CD4-positive, alpha-beta T cell treated with Interleukin-1 beta for 1 hour (primary cell): ENCODE results near the gene PACC1.

Experiments used
- DNase-seq, 2 donors: peaks; one replicate each; pipeline ENCODE4 v3.0.0-alpha.2; 2020 to 2022

The PACC1 gene

GRCh38 chr1:212437179-212437798 lies 22.6 kb upstream of the PACC1 start:
- no peak for DNase-seq

- no peak for DNase-seq
Observed at GRCh38 chr1:212434992-212435391, 20.3 kb upstream of the PACC1 start.

GRCh38 chr1:212433577-212434462 lies 19.1 kb upstream of the PACC1 start:
- no peak for DNase-seq

DNA sequence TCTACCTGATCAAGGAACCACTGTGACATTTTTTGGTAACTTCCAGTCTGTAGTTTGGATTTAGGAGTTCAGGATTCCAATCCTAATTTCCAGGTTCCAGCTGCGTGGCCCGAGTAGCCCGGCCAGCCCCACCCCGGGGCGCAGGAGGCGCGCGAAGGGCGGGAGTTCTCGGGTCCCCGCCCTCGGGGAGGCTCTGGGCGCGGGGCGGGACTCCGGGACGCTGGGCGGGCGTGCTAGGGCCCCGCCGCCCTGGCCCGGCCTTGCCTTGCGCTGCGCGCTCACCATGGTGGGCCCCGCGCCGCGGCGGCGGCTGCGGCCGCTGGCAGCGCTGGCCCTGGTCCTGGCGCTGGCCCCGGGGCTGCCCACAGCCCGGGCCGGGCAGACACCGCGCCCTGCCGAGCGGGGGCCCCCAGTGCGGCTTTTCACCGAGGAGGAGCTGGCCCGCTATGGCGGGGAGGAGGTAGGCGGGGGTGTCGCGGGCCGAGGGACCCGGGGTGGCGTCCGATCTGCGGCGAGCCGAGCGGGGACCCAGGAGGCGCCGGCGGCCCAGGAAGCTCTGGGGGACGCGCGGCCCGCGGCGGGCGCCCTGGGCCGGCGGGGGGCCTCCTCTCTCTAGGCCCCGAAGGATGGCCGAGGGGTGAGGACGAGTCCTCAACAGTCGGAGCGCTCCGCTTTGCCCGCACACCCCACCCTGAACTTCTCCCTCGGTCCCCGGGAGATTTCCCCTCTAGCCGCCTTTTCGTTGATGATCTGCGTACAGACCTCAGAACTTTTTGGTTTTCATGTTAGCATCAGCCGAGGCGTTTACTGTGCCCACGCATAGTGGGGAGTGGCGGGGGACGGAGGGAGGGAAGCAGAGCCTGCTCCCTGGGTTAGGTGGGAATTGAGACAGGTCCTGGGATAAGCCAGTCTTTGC lies 18.2 kb upstream of the PACC1 start, which contains the start of gene NENF:
Gene NENF, plus strand, starts transcription at position 260 of the 916 bp plus-strand sequence. Its CDS starts 24 bp downstream, at position 284.
- peak; percentile 69 to 73 for DNase-seq

DNA sequence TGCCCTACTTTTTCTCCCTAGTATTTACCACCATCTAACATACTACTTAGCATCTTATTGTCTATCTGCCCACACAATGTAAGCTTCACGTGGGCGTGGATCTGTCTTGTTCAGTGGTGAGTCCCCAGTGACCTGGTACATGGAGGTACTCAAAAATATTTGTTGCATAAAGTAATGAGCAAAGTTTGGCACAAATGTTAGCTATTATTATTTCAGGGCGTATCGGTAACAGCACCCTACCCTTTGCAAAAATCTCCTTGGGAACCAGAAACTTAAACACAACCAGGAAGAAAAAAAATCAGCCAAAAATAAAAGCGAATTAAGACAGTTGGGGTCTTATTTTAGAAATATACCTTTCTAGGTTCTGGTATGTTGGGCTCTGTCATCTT lies 17.6 kb upstream of the PACC1 start:
- no peak for DNase-seq

GRCh38 chr1:212431644-212432043 lies 17.0 kb upstream of the PACC1 start:
- no peak for DNase-seq

GRCh38 chr1:212430955-212431394 lies 16.3 kb upstream of the PACC1 start:
- no peak for DNase-seq

GRCh38 chr1:212430416-212430815 lies 15.7 kb upstream of the PACC1 start:
- DNase-seq, result no peak

DNA sequence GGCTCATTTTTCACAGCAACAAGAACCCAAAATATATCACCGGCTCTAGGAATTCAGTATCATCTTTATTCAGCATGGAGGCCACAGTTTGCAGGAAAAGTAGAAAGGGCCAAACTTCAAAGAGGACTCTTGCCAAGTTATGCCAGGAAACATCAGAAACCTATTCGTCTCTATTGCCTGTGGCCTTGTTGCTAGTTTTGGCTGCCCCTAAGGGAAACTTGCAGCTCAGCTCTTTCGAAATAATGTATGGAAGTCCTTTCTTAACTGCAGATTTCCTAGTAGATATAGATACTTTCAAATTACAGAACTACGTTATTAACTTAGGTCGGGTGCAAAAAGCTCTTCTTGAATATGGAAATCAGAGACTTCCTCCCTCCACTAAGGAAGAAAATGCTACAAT lies 13.8 kb upstream of the PACC1 start:
- DNase-seq, result no peak

GRCh38 chr1:212423879-212424278 lies 9.2 kb upstream of the PACC1 start:
- DNase-seq, result no peak

- DNase-seq, result no peak
Observed at GRCh38 chr1:212421165-212421564, 6.5 kb upstream of the PACC1 start.

- DNase-seq, result no peak
Observed at GRCh38 chr1:212415107-212415841, 588 bp upstream of the PACC1 start.

DNA sequence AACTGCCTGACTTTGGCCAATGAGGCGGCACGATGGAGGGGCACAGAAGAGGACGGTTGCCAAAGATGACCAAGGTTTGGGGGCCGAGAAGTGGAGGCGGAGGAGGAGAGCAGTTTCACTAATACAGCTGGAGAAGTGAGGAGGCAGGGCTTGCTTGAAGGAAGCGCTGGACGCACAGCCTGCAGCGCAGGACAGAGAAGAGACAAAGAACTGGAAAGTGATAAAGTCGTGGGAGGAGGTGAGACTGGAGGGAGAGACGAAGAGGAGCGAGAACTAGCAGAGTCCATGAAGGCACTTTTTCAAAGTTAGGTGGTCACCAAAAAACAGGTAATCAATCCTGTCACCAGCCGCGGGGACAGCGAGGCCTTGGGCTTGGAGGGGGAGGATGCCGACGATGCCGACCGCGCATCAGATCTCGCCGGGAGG lies 771 bp downstream of the PACC1 start:
- no peak for DNase-seq

GRCh38 chr1:212412374-212412773 lies 2.3 kb downstream of the PACC1 start:
- DNase-seq, result no peak

GRCh38 chr1:212410231-212410820 lies 4.4 kb downstream of the PACC1 start:
- no peak for DNase-seq

DNA sequence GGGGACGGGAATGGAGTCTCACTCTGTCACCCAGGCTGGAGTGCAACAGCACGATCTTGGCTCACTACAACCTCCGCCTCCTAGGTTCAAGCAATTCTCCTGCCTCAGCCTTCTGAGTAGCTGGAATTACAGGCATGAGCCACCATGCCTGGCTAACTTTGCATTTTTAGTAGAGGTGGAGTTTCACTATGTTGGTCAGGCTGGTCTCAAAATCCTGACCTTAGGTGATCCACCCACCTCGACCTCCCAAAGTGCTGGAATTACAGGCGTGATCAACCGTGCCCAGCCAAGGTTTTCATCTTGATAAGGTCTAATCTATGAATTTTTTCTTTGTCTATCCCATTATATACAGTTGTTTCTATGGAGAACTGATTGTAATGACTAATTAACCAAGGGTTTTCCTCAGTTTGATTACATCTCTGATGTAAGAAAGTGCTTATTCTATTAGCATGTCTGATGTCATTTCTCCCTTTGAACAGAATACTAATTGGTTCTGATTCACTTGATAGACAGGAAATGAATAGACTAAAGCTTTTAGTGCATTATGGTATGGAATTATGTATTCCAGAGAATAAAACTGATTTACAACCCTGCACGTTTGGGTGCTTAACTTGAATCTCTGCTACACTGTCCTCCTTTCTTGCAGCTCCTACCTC lies 11.9 kb downstream of the PACC1 start:
- no peak for DNase-seq

DNA sequence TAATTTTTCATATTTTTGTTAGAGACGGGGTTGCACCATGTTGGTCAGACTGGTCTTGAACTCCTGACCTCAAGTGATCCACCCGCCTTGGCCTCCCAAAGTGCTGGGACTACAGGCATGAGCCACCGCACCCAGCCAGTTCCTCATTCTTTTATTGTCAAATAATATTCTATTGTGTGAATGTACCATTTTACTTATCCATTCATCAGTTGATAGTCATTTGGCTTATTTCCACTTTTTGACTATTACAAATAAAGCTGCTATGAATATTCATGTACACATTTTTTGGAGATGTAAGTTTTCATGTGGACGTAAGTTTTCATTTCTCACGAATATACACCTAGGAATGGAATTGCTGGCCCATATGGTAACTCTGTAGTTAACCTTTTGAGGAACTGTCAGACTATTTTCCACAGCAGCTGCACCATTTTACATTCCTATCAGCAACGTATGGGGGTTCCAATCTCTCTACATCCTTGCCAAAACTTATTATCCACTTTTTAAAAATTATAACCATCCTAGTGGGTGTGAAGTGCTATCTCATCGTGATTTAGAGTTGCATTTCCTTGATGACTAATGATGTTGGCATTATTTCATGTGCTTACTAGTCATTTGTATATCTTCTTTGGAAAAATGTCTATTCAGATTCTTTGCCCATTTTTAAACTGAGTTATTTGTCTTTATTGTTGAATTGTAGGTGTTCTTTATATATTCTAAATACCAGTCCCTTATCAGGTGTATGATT lies 12.7 kb downstream of the PACC1 start:
- DNase-seq, result no peak

DNA sequence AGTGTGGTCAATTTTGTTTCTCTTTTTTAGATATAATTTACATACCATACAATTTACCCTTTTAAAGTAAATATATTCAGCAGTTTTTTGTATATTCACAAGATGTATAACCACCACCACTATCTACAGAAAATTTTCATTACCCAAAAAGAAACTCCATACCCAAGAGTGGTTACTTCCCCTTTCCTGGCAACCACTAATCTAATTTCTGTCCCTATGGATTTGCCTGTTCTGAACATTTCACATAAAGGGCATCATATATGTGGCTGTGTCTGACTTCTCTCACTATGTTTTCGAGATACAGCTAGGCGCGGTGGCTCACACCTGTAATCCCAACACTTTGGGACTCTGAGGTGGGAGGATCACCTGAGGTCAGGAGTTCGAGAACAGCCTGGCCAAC lies 13.6 kb downstream of the PACC1 start:
- DNase-seq, result no peak

DNA sequence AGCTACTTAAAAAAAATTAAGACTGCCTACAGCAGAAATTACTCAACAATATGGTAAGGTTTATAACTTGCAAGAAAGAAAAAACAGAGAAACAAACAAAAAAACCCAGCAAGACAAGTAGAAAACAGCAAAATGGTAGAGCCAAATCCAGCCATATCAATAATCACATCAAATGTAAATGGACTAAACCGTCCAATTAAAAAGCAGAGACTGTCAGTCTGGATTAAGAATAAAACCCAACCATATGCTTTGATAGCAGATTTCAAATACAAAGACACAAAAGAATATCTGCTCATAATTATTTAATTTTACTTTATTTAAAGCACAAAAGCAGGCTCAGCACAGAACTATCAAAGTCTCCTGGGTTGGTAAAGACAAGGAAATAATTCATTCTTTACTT lies 17.5 kb downstream of the PACC1 start:
- no peak for DNase-seq

- no peak for DNase-seq
Observed at GRCh38 chr1:212396638-212397037, 18.0 kb downstream of the PACC1 start.
